ENCODE measurements around the gene PAK5.

- TF ChIP-seq EZH2 (IDR thresholded peaks at IDR 0.05) (no peak), CTCF (IDR thresholded peaks at IDR 0.05) (no peak), EZH2phosphoT487 (IDR thresholded peaks at IDR 0.05) (no peak)
Observed at GRCh38 chr20:9807136-9807535, 31.7 kb downstream of the PAK5 start.
